Osteocyte (in vitro differentiated cells): ENCODE measurements around the gene ARID3C. TPM values are rescaled to one million over a fixed set of nuclear protein-coding genes. Genes with fewer than 3 reads are reported as not detected.

Experiments used
- DNase-seq: peaks from one replicate; pipeline ENCODE4 v3.0.0; 2021; ENCODE audit warnings: mixed read lengths; ENCODE audit not compliant: unreplicated experiment; ENCODE audit errors: extremely low spot score
- H3K27ac Mint-ChIP-seq: one replicate; pipeline ENCODE4 v1.8.0; 2021; ENCODE audit warnings: mild to moderate bottlenecking, mixed read lengths; ENCODE audit not compliant: unreplicated experiment
- H3K27me3 Mint-ChIP-seq: one replicate; pipeline ENCODE4 v1.8.0; 2021; ENCODE audit warnings: mixed read lengths; ENCODE audit not compliant: unreplicated experiment
- H3K36me3 Mint-ChIP-seq: one replicate; pipeline ENCODE4 v1.8.0; 2021; ENCODE audit warnings: mixed read lengths; ENCODE audit not compliant: unreplicated experiment
- H3K4me1 Mint-ChIP-seq: one replicate; pipeline ENCODE4 v1.8.0; 2021; ENCODE audit warnings: mixed read lengths; ENCODE audit not compliant: unreplicated experiment
- H3K4me3 Mint-ChIP-seq: one replicate; pipeline ENCODE4 v1.8.0; 2021; ENCODE audit warnings: mild to moderate bottlenecking, moderate library complexity, mixed read lengths; ENCODE audit not compliant: unreplicated experiment
- H3K9me3 Mint-ChIP-seq: one replicate; pipeline ENCODE4 v1.8.0; 2021; ENCODE audit warnings: mixed read lengths; ENCODE audit not compliant: unreplicated experiment
- total RNA-seq: library from RNA; stranded (reverse); gene quantifications from 2 replicates; pipeline ENCODE4 v1.2.1, GENCODE V29; 2021
- TF ChIP-seq, protein P1 (sequence below): fragments of 200-600 bp; sonication (generic); IDR thresholded peaks from 2 replicates; pipeline ENCODE4 v1.5.0; 2021; ENCODE audit warnings: antibody characterized with exemption, mild to moderate bottlenecking, moderate library complexity

The ARID3C gene
- total RNA-seq, 1 donor from 2014 or later: not detected

DNA sequence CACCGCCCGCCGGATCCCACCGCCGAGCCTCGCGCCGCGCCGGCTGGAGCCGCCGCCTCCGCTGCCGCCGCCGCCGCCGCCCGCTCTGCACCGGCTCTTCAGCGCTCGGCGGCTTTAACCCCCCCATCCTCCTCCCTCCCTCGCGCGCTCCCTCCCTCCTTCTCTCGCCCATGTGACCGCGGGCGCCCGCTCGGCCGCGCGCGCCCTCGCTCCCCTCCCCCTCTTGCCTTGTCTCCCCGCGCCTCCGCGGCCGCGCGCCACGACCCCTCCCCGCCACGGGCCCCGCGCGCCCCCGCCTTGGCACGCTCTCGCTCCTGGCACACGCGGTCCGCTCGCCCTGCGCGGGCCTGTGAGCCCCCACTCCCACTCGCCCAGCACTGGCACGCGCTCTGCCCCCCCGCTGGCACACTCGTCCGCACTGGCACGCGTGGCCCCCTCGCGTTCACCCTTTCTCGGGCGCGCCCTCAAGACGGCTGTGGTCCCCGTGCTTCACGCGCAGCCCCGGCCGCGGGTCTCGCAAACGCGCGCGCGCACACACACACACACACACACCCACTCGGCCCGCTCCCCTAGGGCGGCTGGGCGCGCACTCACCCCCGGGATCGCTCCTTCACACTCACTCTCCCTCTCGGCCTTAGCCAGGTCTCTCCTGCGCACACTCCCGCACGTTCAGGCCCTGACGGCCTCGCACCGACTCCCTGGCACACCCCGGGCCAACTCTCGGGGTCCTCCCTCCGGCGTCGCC is 39.1 kb downstream of the ARID3C start, which contains the start of gene CNTFR:
CNTFR (minus strand) TSS at position 89 of the 745 bp plus-strand sequence. CDS start 20,743 bp downstream, outside the sequence.
- H3K4me3 Mint-ChIP-seq: peak within 1 kb of the TSS; percentile 72
- TF ChIP-seq, protein P1, sequence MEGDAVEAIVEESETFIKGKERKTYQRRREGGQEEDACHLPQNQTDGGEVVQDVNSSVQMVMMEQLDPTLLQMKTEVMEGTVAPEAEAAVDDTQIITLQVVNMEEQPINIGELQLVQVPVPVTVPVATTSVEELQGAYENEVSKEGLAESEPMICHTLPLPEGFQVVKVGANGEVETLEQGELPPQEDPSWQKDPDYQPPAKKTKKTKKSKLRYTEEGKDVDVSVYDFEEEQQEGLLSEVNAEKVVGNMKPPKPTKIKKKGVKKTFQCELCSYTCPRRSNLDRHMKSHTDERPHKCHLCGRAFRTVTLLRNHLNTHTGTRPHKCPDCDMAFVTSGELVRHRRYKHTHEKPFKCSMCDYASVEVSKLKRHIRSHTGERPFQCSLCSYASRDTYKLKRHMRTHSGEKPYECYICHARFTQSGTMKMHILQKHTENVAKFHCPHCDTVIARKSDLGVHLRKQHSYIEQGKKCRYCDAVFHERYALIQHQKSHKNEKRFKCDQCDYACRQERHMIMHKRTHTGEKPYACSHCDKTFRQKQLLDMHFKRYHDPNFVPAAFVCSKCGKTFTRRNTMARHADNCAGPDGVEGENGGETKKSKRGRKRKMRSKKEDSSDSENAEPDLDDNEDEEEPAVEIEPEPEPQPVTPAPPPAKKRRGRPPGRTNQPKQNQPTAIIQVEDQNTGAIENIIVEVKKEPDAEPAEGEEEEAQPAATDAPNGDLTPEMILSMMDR: no peak
- peaks cover 72% of the 10 kb centered on the region for H3K27me3 Mint-ChIP-seq
- H3K4me1 Mint-ChIP-seq: peaks cover 31% of the 10 kb centered on the region
- DNase-seq: no peak
- H3K27ac Mint-ChIP-seq: no peak within 1 kb of the TSS
- H3K36me3 Mint-ChIP-seq: no peaks in the 10 kb centered on the region
- H3K9me3 Mint-ChIP-seq: no peaks in the 10 kb centered on the region

DNA sequence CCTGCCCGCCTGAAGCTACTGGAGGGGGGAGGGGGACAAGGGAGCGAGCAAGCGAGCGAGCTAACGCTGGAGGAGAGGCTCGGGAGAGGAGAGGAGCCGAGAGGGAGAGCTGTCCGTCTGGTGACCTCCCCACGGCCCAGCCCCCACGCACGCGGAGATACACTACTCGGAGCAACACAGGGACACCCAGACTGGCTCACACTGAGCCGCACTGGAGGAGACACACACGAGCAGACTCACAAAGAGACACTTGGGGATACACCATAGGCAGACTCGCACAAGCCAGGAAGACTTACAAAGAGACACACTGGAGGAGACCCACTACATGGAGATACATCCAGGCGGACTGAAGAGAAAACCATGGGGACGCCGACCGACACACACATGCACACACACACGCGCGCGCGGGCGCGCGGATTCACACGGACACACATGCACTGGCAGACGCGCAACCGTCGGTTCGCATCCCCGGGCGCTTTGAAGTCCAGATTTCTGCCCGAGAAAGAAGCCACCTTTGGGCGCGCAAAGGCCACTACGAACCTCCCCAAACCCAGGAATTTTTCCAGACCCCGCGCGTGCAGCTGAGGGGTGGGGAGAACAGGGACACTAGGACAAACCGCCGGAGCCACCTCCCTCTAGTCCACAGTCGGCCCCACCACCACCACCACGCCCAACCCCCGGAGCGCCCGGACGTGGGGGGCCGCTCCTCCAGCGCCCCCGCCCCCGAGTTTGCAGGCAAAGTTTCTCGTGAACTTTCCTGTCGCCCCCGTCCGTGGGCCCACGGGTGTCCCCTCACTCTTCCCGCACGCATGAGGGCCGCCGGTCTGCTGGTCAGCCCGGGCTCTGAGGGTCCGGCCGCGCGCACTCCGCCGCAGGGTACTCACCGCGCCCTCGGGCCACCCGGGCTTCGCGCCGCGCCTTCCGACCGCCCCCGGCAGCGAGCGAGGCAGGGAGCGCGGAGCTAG is 39.9 kb downstream of the ARID3C start:
- no peaks in the 10 kb centered on the region for H3K9me3 Mint-ChIP-seq
- peaks cover 80% of the 10 kb centered on the region for H3K27me3 Mint-ChIP-seq
- H3K4me3 Mint-ChIP-seq: peak overlapping the region; percentile 72
- peaks cover 31% of the 10 kb centered on the region for H3K4me1 Mint-ChIP-seq
- no peak for DNase-seq
- no peak overlapping the region for H3K27ac Mint-ChIP-seq
- TF ChIP-seq, protein P1: no peak
- H3K36me3 Mint-ChIP-seq: no peaks in the 10 kb centered on the region

DNA sequence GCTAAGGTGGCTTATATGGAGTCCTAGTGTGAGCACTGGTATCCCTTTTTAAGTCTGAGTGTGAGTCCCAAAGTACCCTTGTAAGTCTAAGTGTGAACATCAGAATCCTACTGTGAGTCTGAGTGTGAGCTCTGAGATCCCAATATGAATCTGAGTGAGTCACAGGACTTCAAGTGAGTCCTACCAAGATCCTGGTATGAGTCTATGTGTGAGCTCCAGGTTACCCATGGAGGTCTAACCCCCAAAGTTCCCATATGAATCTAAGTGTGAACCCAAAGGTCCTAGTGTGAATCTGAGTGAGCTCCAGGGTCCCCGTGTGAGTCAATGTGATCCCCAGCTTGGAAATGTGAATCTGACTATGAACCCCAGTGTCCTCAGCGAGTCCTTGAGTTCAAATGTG is 41.6 kb downstream of the ARID3C start:
- no peak overlapping the region for H3K4me3 Mint-ChIP-seq
- H3K9me3 Mint-ChIP-seq: no peaks in the 10 kb centered on the region
- TF ChIP-seq, protein P1: no peak
- no peaks in the 10 kb centered on the region for H3K36me3 Mint-ChIP-seq
- no peak overlapping the region for H3K27ac Mint-ChIP-seq
- DNase-seq: no peak
- peaks cover 79% of the 10 kb centered on the region for H3K27me3 Mint-ChIP-seq
- peaks cover 21% of the 10 kb centered on the region for H3K4me1 Mint-ChIP-seq

DNA sequence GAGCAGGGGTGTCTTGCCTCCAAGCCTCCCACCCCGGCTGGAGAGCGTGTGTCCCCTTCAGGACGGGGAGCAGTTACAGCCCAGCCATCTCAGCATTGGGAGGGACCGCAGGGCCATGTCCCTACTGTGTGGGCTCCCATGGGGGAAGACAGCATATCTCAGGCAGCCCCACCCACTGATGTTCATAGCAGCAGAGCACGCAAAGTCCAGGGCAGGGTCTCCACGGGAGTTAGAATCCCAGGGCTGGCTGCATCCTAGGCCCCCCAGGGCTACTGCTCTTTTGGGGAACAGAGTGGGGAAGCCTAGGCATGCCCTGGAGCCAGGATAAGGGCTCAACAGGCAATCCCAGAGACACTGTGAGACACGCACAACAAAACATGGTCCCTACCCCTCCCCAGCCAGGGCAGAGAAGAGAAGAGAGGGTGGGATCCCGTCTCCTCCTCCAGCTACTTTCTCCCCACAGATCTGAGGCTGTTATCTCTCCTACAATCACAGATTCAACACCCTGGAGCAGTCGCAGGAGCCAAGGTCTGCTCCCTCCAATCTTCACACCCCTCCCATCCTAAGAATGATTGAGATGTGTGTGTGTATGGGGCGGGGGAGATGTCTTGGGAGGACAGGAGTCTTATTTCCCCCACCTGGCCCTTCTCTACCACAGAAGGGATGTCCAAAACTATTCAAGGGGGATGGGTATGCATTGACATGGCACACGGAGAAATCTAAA is 42.8 kb downstream of the ARID3C start:
- Mint-ChIP-seq H3K27me3 (peaks cover 80% of the 10 kb centered on the region), H3K27ac (no peak overlapping the region), H3K36me3 (no peaks in the 10 kb centered on the region), H3K9me3 (no peaks in the 10 kb centered on the region), H3K4me3 (no peak overlapping the region), H3K4me1 (peaks cover 17% of the 10 kb centered on the region)
- DNase-seq: no peak
- TF ChIP-seq, protein P1: no peak
